Endothelial cell of umbilical vein (primary cell): Measurements from ENCODE around the gene PPP1R1A.

Experiments used
- EZH2 ChIP-seq: IDR thresholded peaks from 2 replicates; pipeline ENCODE4 v1.6.1; 2012; ENCODE audit warnings: borderline replicate concordance, low read depth, mild to moderate bottlenecking, moderate library complexity, low read length, inconsistent platforms; ENCODE audit not compliant: severe bottlenecking
- GATA2 ChIP-seq: IDR thresholded peaks from 2 replicates; pipeline ENCODE4 v1.7.0; 2011; ENCODE audit warnings: low read depth, mild to moderate bottlenecking, moderate library complexity, mixed read lengths, low read length; ENCODE audit not compliant: insufficient read length, insufficient read depth
- POLR2A ChIP-seq: IDR thresholded peaks from 2 replicates; pipeline ENCODE4 v1.6.1; 2012; ENCODE audit warnings: low read depth, mild to moderate bottlenecking, control low read depth, low read length
- POLR2AphosphoS5 ChIP-seq: IDR thresholded peaks from 2 replicates; pipeline ENCODE4 v1.6.1; 2012; ENCODE audit warnings: low read depth, mild to moderate bottlenecking, control low read depth, low read length, moderate library complexity; ENCODE audit not compliant: insufficient read depth
- TF ChIP-seq, protein P1 (sequence below), 2 donors: IDR thresholded peaks; 1 replicate in 1 of 2; 2 replicates in 1 of 2; pipeline ENCODE4 v1.5.1; 2011; ENCODE audit warnings: low read length in 2 of 2, mild to moderate bottlenecking in 2 of 2, moderate library complexity in 2 of 2, control low read depth in 1 of 2, inconsistent platforms in 1 of 2, low read depth in 1 of 2; ENCODE audit not compliant: insufficient read depth in 1 of 2; ENCODE audit errors: extremely low read depth in 1 of 2

DNA sequence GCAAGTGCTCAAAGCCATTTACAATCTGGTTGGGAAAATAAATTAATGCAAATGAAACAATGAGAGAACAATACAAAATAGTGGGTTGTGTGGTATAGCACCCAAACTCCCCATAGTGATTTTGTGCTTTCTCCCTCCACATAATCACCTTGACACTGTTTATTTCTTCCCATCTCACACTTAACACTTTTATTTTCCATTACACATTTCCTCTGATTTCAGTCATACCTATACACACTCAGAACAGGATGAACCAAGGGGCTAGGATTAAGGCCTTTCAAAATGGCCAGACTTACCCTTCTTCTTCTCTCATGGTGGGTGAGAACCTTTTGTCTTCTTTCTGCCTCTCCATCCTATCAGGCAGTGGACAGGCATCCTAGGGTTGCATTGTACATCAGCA is 53.0 kb downstream of the PPP1R1A start:
- TF ChIP-seq, protein P1, sequence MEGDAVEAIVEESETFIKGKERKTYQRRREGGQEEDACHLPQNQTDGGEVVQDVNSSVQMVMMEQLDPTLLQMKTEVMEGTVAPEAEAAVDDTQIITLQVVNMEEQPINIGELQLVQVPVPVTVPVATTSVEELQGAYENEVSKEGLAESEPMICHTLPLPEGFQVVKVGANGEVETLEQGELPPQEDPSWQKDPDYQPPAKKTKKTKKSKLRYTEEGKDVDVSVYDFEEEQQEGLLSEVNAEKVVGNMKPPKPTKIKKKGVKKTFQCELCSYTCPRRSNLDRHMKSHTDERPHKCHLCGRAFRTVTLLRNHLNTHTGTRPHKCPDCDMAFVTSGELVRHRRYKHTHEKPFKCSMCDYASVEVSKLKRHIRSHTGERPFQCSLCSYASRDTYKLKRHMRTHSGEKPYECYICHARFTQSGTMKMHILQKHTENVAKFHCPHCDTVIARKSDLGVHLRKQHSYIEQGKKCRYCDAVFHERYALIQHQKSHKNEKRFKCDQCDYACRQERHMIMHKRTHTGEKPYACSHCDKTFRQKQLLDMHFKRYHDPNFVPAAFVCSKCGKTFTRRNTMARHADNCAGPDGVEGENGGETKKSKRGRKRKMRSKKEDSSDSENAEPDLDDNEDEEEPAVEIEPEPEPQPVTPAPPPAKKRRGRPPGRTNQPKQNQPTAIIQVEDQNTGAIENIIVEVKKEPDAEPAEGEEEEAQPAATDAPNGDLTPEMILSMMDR (IDR thresholded peaks at IDR 0.05; ENCODE audit: extremely low read depth in 1 of 2, insufficient read depth in 1 of 2, low read depth in 1 of 2, low read length in 2 of 2), result no peak
- TF ChIP-seq EZH2, result no peak
- TF ChIP-seq POLR2AphosphoS5, result no peak
- no peak for TF ChIP-seq POLR2A
- TF ChIP-seq GATA2, result no peak
